ENCODE measurements around the gene APBA1. TPM values are rescaled to one million over a fixed set of nuclear protein-coding genes. Genes with fewer than 3 reads are reported as not detected.

Gene APBA1
- total and polyA plus RNA-seq, 9 of the 15 experiments (the other 6 are each of a cell fraction or from before 2014, with no cell fraction given): 0.01 to 0.02 TPM; not detected in 7

- Histone ChIP-seq H3K79me2 (ENCODE audit: control insufficient read depth, insufficient read depth, low read length) (no peaks in the 10 kb centered on the region), H3K9me1 (ENCODE audit: control insufficient read depth, insufficient read depth, low read length) (no peaks in the 10 kb centered on the region), H3K27ac (ENCODE audit: extremely low read depth, low read depth, low read length) (no peak overlapping the region), H3K9me3 (replicated peaks; ENCODE audit: control insufficient read depth, insufficient read depth, low read depth, low read length) (no peaks in the 10 kb centered on the region), H4K20me1 (replicated peaks; ENCODE audit: control insufficient read depth, insufficient read depth, low read length) (no peaks in the 10 kb centered on the region), H3K4me2 (ENCODE audit: insufficient read depth, low read length) (no peak overlapping the region), H2AFZ (ENCODE audit: low read depth, low read length) (no peak overlapping the region), H3K36me3 (ENCODE audit: control insufficient read depth, insufficient read depth, low read length) (no peaks in the 10 kb centered on the region), H3K27me3 (ENCODE audit: control insufficient read depth in 2 of 2, insufficient read depth in 2 of 2, low read length in 2 of 2) (no peaks in the 10 kb centered on the region), H3K4me1 (replicated peaks in 1 of 2; ENCODE audit: control insufficient read depth in 2 of 2, insufficient read depth in 2 of 2, low read length in 2 of 2) (no peaks in the 10 kb centered on the region), H3K4me3 (no peak overlapping the region), H3K9ac (ENCODE audit: insufficient read depth in 1 of 2, low read depth in 2 of 2, low read length in 2 of 2) (no peak overlapping the region)
- FAIRE-seq (no peak), ATAC-seq (no peak), DNase-seq (ENCODE audit: extremely low read depth in 1 of 4, low spot score in 3 of 4) (no peak)
- TF ChIP-seq U2AF2 (optimal IDR thresholded peaks at IDR 0.05; ENCODE audit: low read depth, low read length) (no peak), ATF6 (CRISPR knock-in tag; IDR thresholded peaks at IDR 0.05) (no peak), KLF1 (tag; IDR thresholded peaks at IDR 0.05) (no peak), ZNF146 (CRISPR knock-in tag; IDR thresholded peaks at IDR 0.05; ENCODE audit: unreplicated experiment) (no peak), ZNF354B (CRISPR knock-in tag; IDR thresholded peaks at IDR 0.05) (no peak), COPS2 (conservative IDR thresholded peaks at IDR 0.05) (no peak), ZBTB11 (CRISPR knock-in tag; IDR thresholded peaks at IDR 0.05) (no peak)
- BruUV-seq (replicated peaks): no TSS peak
- POLR2A ChIA-PET: no interaction called here
- CTCF ChIA-PET (ENCODE audit: low intra/inter-chr PET ratio): no interaction called here
- in situ Hi-C loops (cut with MboI): no loop called here
- intact Hi-C loops (cut with micrococcal nuclease): no loop called here
Measured at GRCh38 chr9:69555802-69556201, 116.4 kb downstream of the APBA1 start.
